SH-SY5Y (cell line): Measurements from ENCODE around the gene IMMP2L.

ENCODE experiments used
- GATA2 ChIP-seq: IDR thresholded peaks from 2 replicates; pipeline ENCODE4 v1.6.1; 2011; ENCODE audit warnings: mild to moderate bottlenecking, low read depth, low read length
- GATA3 ChIP-seq: IDR thresholded peaks from 2 replicates; pipeline ENCODE4 v1.6.1; 2011; ENCODE audit warnings: low read depth, mild to moderate bottlenecking, low read length, moderate library complexity

DNA sequence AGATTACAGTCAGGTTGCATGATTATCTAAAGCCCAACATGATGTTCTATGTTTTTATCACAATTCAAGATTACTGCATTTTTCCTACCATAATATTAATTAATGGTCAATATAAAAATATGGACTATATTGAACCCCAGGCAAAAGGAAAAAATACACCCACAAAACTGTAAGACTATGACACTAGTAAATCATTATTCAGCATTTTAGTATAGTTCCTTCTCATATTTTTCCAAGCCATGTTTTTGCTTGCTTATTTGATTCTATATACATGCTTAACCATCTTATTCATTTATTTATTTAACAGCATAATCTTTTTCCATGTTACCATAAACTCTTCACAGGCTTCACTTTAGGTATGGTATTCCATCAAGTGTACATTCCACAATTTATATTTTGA is 101.6 kb downstream of the IMMP2L start:
- TF ChIP-seq GATA3: no peak
- no peak for TF ChIP-seq GATA2
